Panc1 (cell line): ENCODE results near the gene CDCP1. TPM values are rescaled to one million over a fixed set of nuclear protein-coding genes. Genes with fewer than 3 reads are reported as not detected.

ENCODE experiments used
- ATAC-seq: fragments of 200-7000 bp; cut with Tn5 transposase; 2 replicates; pipeline ENCODE4 v1.9.1; 2020; ENCODE audit warnings: mild to moderate bottlenecking, moderate library complexity
- BruUV-seq: library from RNA; stranded (reverse); fragments of 400-500 nt; replicated peaks from 2 replicates; lab custom pipeline; 2021; lab: Mats Ljungman, UMichigan
- CTCF ChIA-PET: fragments of 300-600 bp; sonication (Branson Sonifier 250); formaldehyde crosslinking; loops from one replicate; lab custom pipeline; 2022; ENCODE audit warnings: antibody characterized with exemption; lab: Charles Lee
- POLR2A ChIA-PET: fragments of 300-600 bp; sonication (Branson Sonifier 250); formaldehyde crosslinking; loops from one replicate; lab custom pipeline; 2022; ENCODE audit warnings: antibody characterized with exemption; lab: Charles Lee
- DNase-seq: peaks from one replicate; pipeline ENCODE4 v3.0.0-alpha.2; 2010; ENCODE audit warnings: low read depth, low spot score
- H3K27ac ChIP-seq: 2 replicates; pipeline ENCODE4 v1.5.1; 2011; ENCODE audit warnings: mild to moderate bottlenecking, low read length, inconsistent platforms
- H3K27me3 ChIP-seq: fragments of 200-500 bp; sonication (Bioruptor generic); 2 replicates; pipeline ENCODE4 v1.6.0; 2014; ENCODE audit warnings: low read length, inconsistent platforms; ENCODE audit not compliant: control insufficient read depth, insufficient read depth
- H3K36me3 ChIP-seq: fragments of 200-500 bp; sonication (Bioruptor generic); 2 replicates; pipeline ENCODE4 v1.5.1; 2014; ENCODE audit warnings: inconsistent platforms, mild to moderate bottlenecking, low read length, moderate library complexity; ENCODE audit not compliant: control insufficient read depth, insufficient read depth
- H3K4me1 ChIP-seq: 2 replicates; pipeline ENCODE4 v1.5.1; 2011; ENCODE audit warnings: inconsistent platforms, mild to moderate bottlenecking, low read length, moderate library complexity; ENCODE audit not compliant: control insufficient read depth, insufficient read depth
- H3K4me3 ChIP-seq, 2 experiments: 2 replicates each; pipeline ENCODE4 v1.5.1; 2011 to 2012; ENCODE audit warnings: low read depth in 2 of 2, low read length in 2 of 2, mild to moderate bottlenecking in 2 of 2, inconsistent platforms in 1 of 2, moderate library complexity in 1 of 2
- H3K9me3 ChIP-seq: fragments of 200-500 bp; sonication (Bioruptor generic); 2 replicates; pipeline ENCODE4 v1.5.1; 2014; ENCODE audit warnings: low read depth, mild to moderate bottlenecking, inconsistent platforms, low read length, moderate library complexity; ENCODE audit not compliant: control insufficient read depth, insufficient read depth
- POLR2AphosphoS5 ChIP-seq: IDR thresholded peaks from 2 replicates; pipeline ENCODE4 v1.6.1; 2012; ENCODE audit warnings: mild to moderate bottlenecking, low read depth, low read length, moderate library complexity
- SIN3A ChIP-seq: IDR thresholded peaks from 2 replicates; pipeline ENCODE4 v1.6.1; 2012; ENCODE audit warnings: low read depth, mild to moderate bottlenecking, low read length, moderate library complexity, borderline replicate concordance; ENCODE audit not compliant: insufficient read depth
- TCF7L2 ChIP-seq: IDR thresholded peaks from 2 replicates; pipeline ENCODE4 v1.6.1; 2011; ENCODE audit warnings: mild to moderate bottlenecking, low read depth, low read length, inconsistent platforms
- in situ Hi-C: cut with HindIII; loops from 2 replicates; pipeline ENCODE4 v1.10.0; 2016; ENCODE audit warnings: low sequenced_read_pairs, low pct_unique_long_range_greater_than_20kb
- intact Hi-C: fragments of 100-400 bp; cut with micrococcal nuclease; formaldehyde crosslinking; loops from one replicate; pipeline ENCODE4 v1.10.0; 2022; ENCODE audit not compliant: unreplicated experiment
- total RNA-seq: library from RNA; stranded (reverse); gene quantifications from one replicate; pipeline ENCODE4 v1.2.1, GENCODE V29; 2021; ENCODE audit not compliant: unreplicated experiment
- TF ChIP-seq, protein P1 (sequence below), 2 experiments: IDR thresholded peaks; 2 replicates each; pipeline ENCODE4 v1.6.1; 2011 to 2012; ENCODE audit warnings: low read depth in 2 of 2, control low read depth in 1 of 2, low read length in 1 of 2, mild to moderate bottlenecking in 1 of 2, moderate library complexity in 1 of 2; ENCODE audit not compliant: insufficient read depth in 1 of 2
- TF ChIP-seq, protein P2 (sequence below): fragments of 450-650 bp; IDR thresholded peaks from 2 replicates; pipeline ENCODE4 v1.5.1; 2017; ENCODE audit warnings: mild to moderate bottlenecking

CDCP1 gene
- total RNA-seq, 1 experiment from 2014 or later = 47.8 TPM

DNA sequence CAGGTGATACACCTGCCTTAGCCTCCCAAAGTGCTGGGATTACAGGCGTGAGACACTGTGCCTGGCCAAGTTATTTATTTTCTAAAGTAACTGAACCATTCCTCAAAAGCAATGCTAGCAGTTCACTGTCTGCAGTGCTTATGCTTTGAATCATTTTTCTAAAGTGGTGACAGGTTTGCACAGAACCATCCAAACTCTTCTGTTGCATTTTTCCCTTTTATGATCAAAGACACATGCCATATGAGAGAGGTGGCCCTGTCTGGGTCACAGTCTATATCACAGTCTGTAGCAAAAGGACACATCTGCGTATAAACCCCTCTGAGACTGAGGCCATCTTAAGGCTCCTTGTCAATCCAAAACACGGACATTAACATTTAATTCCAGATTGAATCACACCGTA, 17.2 kb downstream of the CDCP1 start:
- TF ChIP-seq SIN3A (no peak), POLR2AphosphoS5 (no peak)
- TF ChIP-seq, protein P1, sequence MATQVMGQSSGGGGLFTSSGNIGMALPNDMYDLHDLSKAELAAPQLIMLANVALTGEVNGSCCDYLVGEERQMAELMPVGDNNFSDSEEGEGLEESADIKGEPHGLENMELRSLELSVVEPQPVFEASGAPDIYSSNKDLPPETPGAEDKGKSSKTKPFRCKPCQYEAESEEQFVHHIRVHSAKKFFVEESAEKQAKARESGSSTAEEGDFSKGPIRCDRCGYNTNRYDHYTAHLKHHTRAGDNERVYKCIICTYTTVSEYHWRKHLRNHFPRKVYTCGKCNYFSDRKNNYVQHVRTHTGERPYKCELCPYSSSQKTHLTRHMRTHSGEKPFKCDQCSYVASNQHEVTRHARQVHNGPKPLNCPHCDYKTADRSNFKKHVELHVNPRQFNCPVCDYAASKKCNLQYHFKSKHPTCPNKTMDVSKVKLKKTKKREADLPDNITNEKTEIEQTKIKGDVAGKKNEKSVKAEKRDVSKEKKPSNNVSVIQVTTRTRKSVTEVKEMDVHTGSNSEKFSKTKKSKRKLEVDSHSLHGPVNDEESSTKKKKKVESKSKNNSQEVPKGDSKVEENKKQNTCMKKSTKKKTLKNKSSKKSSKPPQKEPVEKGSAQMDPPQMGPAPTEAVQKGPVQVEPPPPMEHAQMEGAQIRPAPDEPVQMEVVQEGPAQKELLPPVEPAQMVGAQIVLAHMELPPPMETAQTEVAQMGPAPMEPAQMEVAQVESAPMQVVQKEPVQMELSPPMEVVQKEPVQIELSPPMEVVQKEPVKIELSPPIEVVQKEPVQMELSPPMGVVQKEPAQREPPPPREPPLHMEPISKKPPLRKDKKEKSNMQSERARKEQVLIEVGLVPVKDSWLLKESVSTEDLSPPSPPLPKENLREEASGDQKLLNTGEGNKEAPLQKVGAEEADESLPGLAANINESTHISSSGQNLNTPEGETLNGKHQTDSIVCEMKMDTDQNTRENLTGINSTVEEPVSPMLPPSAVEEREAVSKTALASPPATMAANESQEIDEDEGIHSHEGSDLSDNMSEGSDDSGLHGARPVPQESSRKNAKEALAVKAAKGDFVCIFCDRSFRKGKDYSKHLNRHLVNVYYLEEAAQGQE (IDR thresholded peaks at IDR 0.05; ENCODE audit: insufficient read depth in 1 of 2, low read depth in 2 of 2, low read length in 1 of 2) = no peak
- TF ChIP-seq, protein P2, sequence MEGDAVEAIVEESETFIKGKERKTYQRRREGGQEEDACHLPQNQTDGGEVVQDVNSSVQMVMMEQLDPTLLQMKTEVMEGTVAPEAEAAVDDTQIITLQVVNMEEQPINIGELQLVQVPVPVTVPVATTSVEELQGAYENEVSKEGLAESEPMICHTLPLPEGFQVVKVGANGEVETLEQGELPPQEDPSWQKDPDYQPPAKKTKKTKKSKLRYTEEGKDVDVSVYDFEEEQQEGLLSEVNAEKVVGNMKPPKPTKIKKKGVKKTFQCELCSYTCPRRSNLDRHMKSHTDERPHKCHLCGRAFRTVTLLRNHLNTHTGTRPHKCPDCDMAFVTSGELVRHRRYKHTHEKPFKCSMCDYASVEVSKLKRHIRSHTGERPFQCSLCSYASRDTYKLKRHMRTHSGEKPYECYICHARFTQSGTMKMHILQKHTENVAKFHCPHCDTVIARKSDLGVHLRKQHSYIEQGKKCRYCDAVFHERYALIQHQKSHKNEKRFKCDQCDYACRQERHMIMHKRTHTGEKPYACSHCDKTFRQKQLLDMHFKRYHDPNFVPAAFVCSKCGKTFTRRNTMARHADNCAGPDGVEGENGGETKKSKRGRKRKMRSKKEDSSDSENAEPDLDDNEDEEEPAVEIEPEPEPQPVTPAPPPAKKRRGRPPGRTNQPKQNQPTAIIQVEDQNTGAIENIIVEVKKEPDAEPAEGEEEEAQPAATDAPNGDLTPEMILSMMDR = no peak
- no TSS peak for BruUV-seq
- ATAC-seq (no peak), DNase-seq (no peak)
- Histone ChIP-seq H3K4me1 (peaks cover 9% of the 10 kb centered on the region), H3K9me3 (no peaks in the 10 kb centered on the region), H3K27ac (no peak overlapping the region), H3K27me3 (no peaks in the 10 kb centered on the region), H3K4me3 (no peak overlapping the region), H3K36me3 (no peaks in the 10 kb centered on the region)
- ChIA-PET POLR2A (no interaction called here), CTCF (interaction anchor here (0.6 kb wide), 1 partner anchor 342 kb away, joined by 4 read pairs; no protein-coding TSS in a partner anchor)
- intact Hi-C loops (no loop called here), in situ Hi-C loops (no loop called here)

DNA sequence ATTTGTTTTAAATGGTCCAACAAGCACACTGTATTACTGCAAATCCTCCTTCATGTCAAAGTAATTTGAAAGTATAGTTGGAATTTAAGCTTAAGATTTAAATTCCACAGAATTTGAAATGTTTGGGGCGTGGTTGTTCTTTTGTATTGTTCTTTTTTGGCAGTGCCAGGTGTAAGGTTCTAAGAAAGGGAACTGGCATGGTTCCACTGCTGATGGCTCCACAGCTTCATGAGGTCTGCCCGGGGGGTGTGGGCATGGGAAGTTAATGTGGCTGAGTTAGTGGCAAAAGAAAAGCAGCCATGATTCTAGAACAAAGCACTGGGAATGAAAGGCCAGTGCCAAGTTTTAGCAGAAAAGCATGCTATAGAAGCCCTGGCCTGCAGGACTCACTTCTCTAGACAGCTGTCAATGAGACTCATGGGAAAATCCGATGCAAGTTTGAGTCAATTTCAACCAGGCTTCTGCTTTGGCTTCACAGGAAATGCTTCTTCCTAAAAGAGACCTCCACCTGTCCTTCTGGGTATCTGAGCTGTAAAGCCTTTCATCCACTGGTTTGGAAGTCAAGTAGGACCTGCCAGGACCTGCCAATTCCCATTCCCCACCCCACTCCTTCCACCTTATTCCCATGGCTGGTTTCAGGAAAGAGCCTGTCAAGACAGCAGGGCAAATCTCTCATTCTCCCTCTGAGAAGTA, 18.9 kb downstream of the CDCP1 start:
- no peaks in the 10 kb centered on the region for H3K36me3 ChIP-seq
- no peaks in the 10 kb centered on the region for H3K27me3 ChIP-seq
- intact Hi-C loops = no loop called here
- ChIA-PET POLR2A (interaction anchor here (0.7 kb wide), 1 partner anchor 10 kb away, joined by 18 read pairs; no protein-coding TSS in a partner anchor), CTCF (no interaction called here)
- peaks cover 15% of the 10 kb centered on the region for H3K4me1 ChIP-seq
- H3K27ac ChIP-seq = no peak overlapping the region
- in situ Hi-C loops = no loop called here
- BruUV-seq = no TSS peak
- ATAC-seq (no peak), DNase-seq (no peak)
- no peak overlapping the region for H3K4me3 ChIP-seq
- TF ChIP-seq POLR2AphosphoS5 (no peak), TCF7L2 (no peak)
- TF ChIP-seq, protein P1 (IDR thresholded peaks at IDR 0.05; ENCODE audit: insufficient read depth in 1 of 2, low read depth in 2 of 2, low read length in 1 of 2) = no peak
- TF ChIP-seq, protein P2 = no peak
- no peaks in the 10 kb centered on the region for H3K9me3 ChIP-seq
